Stimulated activated CD4-positive, alpha-beta T cell treated with anti-CD3 and anti-CD28 coated beads, Interleukin-2, amount 100 ng/mL, for 4 hours (primary cell): ENCODE results near the gene COL25A1.

Experiments
- DNase-seq: peaks from one replicate; pipeline ENCODE4 v3.0.0-alpha.2; 2020; ENCODE audit warnings: low read depth

The COL25A1 gene

GRCh38 chr4:109214622-109215301 lies 87.7 kb downstream of the COL25A1 start:
- no peak for DNase-seq

GRCh38 chr4:109213056-109213455 lies 89.4 kb downstream of the COL25A1 start:
- DNase-seq: no peak

GRCh38 chr4:109211671-109212070 lies 90.8 kb downstream of the COL25A1 start:
- DNase-seq: no peak

- no peak for DNase-seq
These were observed 92.8 kb downstream of the COL25A1 start for GRCh38 chr4:109209647-109210046.

GRCh38 chr4:109207898-109208297 lies 94.6 kb downstream of the COL25A1 start:
- no peak for DNase-seq

GRCh38 chr4:109207061-109207460 lies 95.4 kb downstream of the COL25A1 start:
- DNase-seq: no peak

- DNase-seq: no peak
These were observed 95.8 kb downstream of the COL25A1 start for GRCh38 chr4:109206620-109207019.

DNA sequence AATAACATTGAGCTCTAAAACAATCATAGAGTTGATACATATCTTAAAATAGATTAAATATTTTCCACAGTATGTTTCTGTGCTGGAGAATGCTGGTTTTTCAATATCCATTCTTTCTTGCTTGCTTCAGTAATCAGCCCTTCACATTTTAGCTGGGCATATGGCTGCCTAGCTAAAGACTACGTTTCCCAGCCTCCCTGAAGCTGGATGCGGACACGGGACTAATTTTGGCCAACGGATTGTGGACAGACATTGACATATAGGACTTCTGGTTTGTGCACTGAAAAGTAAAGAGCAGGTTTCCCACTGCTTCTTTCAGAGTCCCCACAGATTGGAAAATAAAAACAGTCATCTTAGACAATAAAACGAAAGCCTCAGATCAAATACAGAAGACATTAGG lies 97.3 kb downstream of the COL25A1 start:
- no peak for DNase-seq

GRCh38 chr4:109199585-109199984 lies 102.9 kb downstream of the COL25A1 start:
- DNase-seq: no peak

GRCh38 chr4:109195646-109196045 lies 106.8 kb downstream of the COL25A1 start:
- no peak for DNase-seq

GRCh38 chr4:109191216-109191615 lies 111.2 kb downstream of the COL25A1 start:
- DNase-seq: no peak

- DNase-seq: no peak
These were observed 116.0 kb downstream of the COL25A1 start for GRCh38 chr4:109186458-109186945.

DNA sequence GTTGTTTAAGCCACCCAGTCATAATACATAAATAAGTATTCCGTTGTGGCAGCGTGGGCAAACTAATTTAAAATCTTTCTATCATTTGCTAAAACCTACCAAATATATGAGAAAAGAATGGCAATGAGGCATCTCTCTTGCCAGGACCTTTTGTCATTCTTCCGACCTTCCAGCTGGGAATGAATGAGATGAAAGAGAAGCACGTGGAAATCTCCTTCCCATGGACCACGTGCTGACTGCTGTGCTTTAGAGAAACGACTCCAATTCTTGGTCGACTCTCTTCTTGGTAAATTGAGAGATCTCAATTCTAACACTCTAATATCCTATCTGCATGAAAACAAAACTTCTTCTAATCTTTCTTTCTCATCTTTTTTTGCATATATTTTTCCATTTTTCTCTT lies 116.5 kb downstream of the COL25A1 start:
- DNase-seq: no peak

GRCh38 chr4:109185548-109185947 lies 116.9 kb downstream of the COL25A1 start:
- DNase-seq: no peak

DNA sequence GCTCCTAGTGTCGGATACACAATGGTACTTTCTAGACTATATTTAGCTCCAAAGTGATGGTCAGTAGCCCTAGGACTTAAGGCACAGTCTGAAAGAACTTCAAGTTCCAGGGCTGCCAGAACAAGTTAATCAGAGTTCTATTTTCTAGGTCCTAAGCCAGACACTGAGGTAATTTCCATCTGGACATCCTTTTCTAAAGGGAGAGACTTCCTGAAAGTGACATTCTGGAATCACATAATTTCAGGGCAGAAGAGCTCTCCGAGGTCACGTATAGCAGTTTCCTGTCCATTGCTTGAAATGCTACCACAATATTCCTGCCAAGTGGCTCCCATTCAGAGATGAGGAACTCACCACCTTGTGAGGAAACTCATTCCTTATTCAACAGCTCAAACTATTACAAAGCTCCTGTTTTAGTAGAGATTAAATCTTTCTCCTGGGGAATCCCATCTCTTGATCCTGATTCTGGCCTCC lies 117.9 kb downstream of the COL25A1 start:
- DNase-seq: no peak

- no peak for DNase-seq
These were observed 118.4 kb downstream of the COL25A1 start for GRCh38 chr4:109183931-109184490.

DNA sequence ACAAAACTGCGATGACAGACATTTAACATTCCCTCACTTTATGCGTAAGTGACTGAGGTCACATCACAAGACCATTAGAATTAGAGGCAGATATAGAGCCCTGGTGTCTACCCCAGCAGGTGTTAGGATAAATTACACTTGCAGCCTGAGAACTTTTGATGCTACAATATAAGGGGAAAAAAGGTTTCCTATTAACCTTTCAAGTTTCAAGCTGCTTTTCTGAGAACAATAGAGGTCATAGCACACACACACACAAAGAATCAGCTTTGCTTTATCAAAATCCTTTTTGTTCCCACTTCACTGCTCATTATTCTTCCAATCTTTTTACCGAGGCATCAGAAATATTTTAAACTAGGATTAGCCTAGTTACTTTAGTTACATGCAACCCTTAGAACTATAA lies 119.8 kb downstream of the COL25A1 start:
- no peak for DNase-seq

- DNase-seq: no peak
These were observed 123.4 kb downstream of the COL25A1 start for GRCh38 chr4:109179061-109179460.

GRCh38 chr4:109177096-109177810 lies 125.2 kb downstream of the COL25A1 start:
- DNase-seq: no peak

GRCh38 chr4:109174224-109174953 lies 128.1 kb downstream of the COL25A1 start:
- DNase-seq: no peak

GRCh38 chr4:109172301-109172700 lies 130.2 kb downstream of the COL25A1 start:
- no peak for DNase-seq

DNA sequence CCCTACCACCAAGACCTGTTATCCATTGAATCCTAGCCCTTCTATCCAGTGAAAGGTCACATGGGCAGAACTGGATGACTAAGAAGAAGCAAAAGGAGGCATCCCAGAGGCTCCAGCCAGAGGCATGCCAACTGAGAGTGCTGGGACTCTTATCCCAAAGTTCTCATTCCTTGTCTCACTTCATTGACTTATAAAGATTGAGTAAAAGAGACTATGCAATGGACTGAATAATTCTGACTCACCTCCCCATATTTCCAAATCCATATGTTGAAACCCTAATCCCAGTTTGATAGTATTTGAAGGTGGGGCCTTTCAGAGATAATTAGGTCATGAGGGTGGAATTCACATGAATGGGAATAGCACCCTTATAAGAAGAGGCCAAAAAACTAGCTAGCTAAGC lies 131.4 kb downstream of the COL25A1 start:
- DNase-seq: no peak
